WTC11 (cell line): ENCODE results near the gene PRR30. TPM values are rescaled to one million over a fixed set of nuclear protein-coding genes. Genes with fewer than 3 reads are reported as not detected.

ENCODE experiments used
- ATAC-seq: fragments of 200-7000 bp; cut with Tn5 transposase; 2 replicates; pipeline ENCODE4 v1.10.0; 2021; ENCODE audit warnings: mild to moderate bottlenecking, moderate library complexity
- CTCF ChIA-PET: fragments of 300-600 bp; sonication (Branson Sonifier 250); formaldehyde crosslinking; loops from one replicate; lab custom pipeline; 2021; ENCODE audit warnings: antibody characterized with exemption; lab: Charles Lee
- POLR2A ChIA-PET: fragments of 350-600 bp; sonication (Branson Sonifier 250); formaldehyde crosslinking; loops from one replicate; lab custom pipeline; 2021; ENCODE audit warnings: antibody characterized with exemption; lab: Charles Lee
- DNase-seq: peaks from one replicate; pipeline ENCODE4 v3.0.0; 2021; ENCODE audit warnings: low spot score
- H3K27ac Mint-ChIP-seq: 2 replicates; pipeline ENCODE4 v1.8.0; 2021; ENCODE audit warnings: mixed read lengths
- H3K27me3 Mint-ChIP-seq: 2 replicates; pipeline ENCODE4 v1.8.0; 2021; ENCODE audit warnings: low read depth, mild to moderate bottlenecking, moderate library complexity, mixed read lengths
- H3K36me3 Mint-ChIP-seq: 2 replicates; pipeline ENCODE4 v1.8.0; 2021; ENCODE audit warnings: mixed read lengths
- H3K4me1 Mint-ChIP-seq: 2 replicates; pipeline ENCODE4 v1.8.0; 2022; ENCODE audit warnings: mixed read lengths
- H3K4me3 Mint-ChIP-seq: 2 replicates; pipeline ENCODE4 v1.8.0; 2021; ENCODE audit warnings: mild to moderate bottlenecking, moderate library complexity, mixed read lengths
- H3K9me3 Mint-ChIP-seq: 2 replicates; pipeline ENCODE4 v1.8.0; 2021; ENCODE audit warnings: mixed read lengths
- ATF2 ChIP-seq: sonication (generic); formaldehyde crosslinking; IDR thresholded peaks from 2 replicates; pipeline ENCODE4 v1.8.1; 2022; ENCODE audit warnings: low read depth, missing genetic modification reagents, borderline replicate concordance
- ATF6 ChIP-seq: sonication (generic); formaldehyde crosslinking; IDR thresholded peaks from 2 replicates; pipeline ENCODE4 v1.8.1; 2023; ENCODE audit warnings: mild to moderate bottlenecking, missing genetic modification reagents
- JUN ChIP-seq: sonication (generic); formaldehyde crosslinking; IDR thresholded peaks from 2 replicates; pipeline ENCODE4 v1.8.0; 2023; ENCODE audit warnings: mild to moderate bottlenecking, missing genetic modification reagents
- KAT7 ChIP-seq: sonication (generic); formaldehyde crosslinking; IDR thresholded peaks from 2 replicates; pipeline ENCODE4 v1.8.1; 2023; ENCODE audit warnings: missing genetic modification reagents, mild to moderate bottlenecking, borderline replicate concordance
- MXD4 ChIP-seq: fragments of 250-450 bp; sonication (Bioruptor Pico); IDR thresholded peaks from 2 replicates; pipeline ENCODE4 v1.8.0; 2021; ENCODE audit warnings: mild to moderate bottlenecking, moderate library complexity, borderline replicate concordance
- NFATC4 ChIP-seq: fragments of 250-450 bp; sonication (Bioruptor Pico); IDR thresholded peaks from 2 replicates; pipeline ENCODE4 v1.9.0; 2021; ENCODE audit warnings: mild to moderate bottlenecking
- NFYB ChIP-seq: sonication (generic); formaldehyde crosslinking; conservative IDR thresholded peaks from 2 replicates; pipeline ENCODE4 v1.8.0; 2022; ENCODE audit warnings: low read depth, missing genetic modification reagents
- RELA ChIP-seq: sonication (generic); formaldehyde crosslinking; IDR thresholded peaks from 2 replicates; pipeline ENCODE4 v1.8.1; 2022; ENCODE audit warnings: missing genetic modification reagents, mild to moderate bottlenecking, borderline replicate concordance
- SP1 ChIP-seq: sonication (generic); formaldehyde crosslinking; conservative IDR thresholded peaks from 2 replicates; pipeline ENCODE4 v1.8.1; 2022; ENCODE audit warnings: missing genetic modification reagents
- ZBTB21 ChIP-seq: sonication (generic); formaldehyde crosslinking; IDR thresholded peaks from 2 replicates; pipeline ENCODE4 v1.8.1; 2023; ENCODE audit warnings: mild to moderate bottlenecking, missing genetic modification reagents, borderline replicate concordance
- ZNF138 ChIP-seq: sonication (generic); formaldehyde crosslinking; conservative IDR thresholded peaks from 2 replicates; pipeline ENCODE4 v1.8.1; 2022; ENCODE audit warnings: mild to moderate bottlenecking, moderate library complexity, missing genetic modification reagents
- ZNF425 ChIP-seq: fragments of 250-450 bp; sonication (Bioruptor Pico); conservative IDR thresholded peaks from 2 replicates; pipeline ENCODE4 v1.9.0; 2021; ENCODE audit warnings: mild to moderate bottlenecking
- total RNA-seq: library from RNA; stranded (reverse); gene quantifications from 3 replicates; pipeline ENCODE4 v1.2.3, GENCODE V29; 2021
- TF ChIP-seq, protein P1 (sequence below): sonication (generic); formaldehyde crosslinking; conservative IDR thresholded peaks from 2 replicates; pipeline ENCODE4 v1.8.1; 2022; ENCODE audit warnings: mild to moderate bottlenecking, missing genetic modification reagents
- TF ChIP-seq, protein P2 (sequence below): sonication (generic); formaldehyde crosslinking; IDR thresholded peaks from 2 replicates; pipeline ENCODE4 v1.8.1; 2022; ENCODE audit warnings: mild to moderate bottlenecking, missing genetic modification reagents, moderate library complexity, borderline replicate concordance
- TF ChIP-seq, protein P3 (sequence below): fragments of 250-450 bp; sonication (Bioruptor Pico); IDR thresholded peaks from 2 replicates; pipeline ENCODE4 v1.9.0; 2021; ENCODE audit warnings: mild to moderate bottlenecking
- TF ChIP-seq, protein P4 (sequence below): sonication (generic); formaldehyde crosslinking; IDR thresholded peaks from 2 replicates; pipeline ENCODE4 v1.8.0; 2022; ENCODE audit warnings: mild to moderate bottlenecking, missing genetic modification reagents
- TF ChIP-seq, protein P5 (sequence below): fragments of 250-450 bp; sonication (Bioruptor Pico); IDR thresholded peaks from 2 replicates; pipeline ENCODE4 v1.8.0; 2021; ENCODE audit warnings: mild to moderate bottlenecking
- TF ChIP-seq, protein P6 (sequence below): fragments of 250-450 bp; sonication (Bioruptor Pico); IDR thresholded peaks from 2 replicates; pipeline ENCODE4 v1.9.0; 2021; ENCODE audit warnings: mild to moderate bottlenecking, borderline replicate concordance
- TF ChIP-seq, protein P7 (sequence below): sonication (generic); formaldehyde crosslinking; IDR thresholded peaks from 2 replicates; pipeline ENCODE4 v1.8.0; 2023; ENCODE audit warnings: missing genetic modification reagents

Gene PRR30
- total RNA-seq, 1 experiment from 2014 or later, result not detected

- POLR2A ChIA-PET, result no interaction called here
- H3K27me3 Mint-ChIP-seq, result 0 out of 2 replicates have a peak, but pooled peaks cover 7% of the 10 kb centered on the region
- H3K4me3 Mint-ChIP-seq, result no peak overlapping the region
- ATAC-seq (no peak), DNase-seq (no peak)
- H3K27ac Mint-ChIP-seq, result no peak overlapping the region
- no peaks in the 10 kb centered on the region for H3K4me1 Mint-ChIP-seq
- no peaks in the 10 kb centered on the region for H3K36me3 Mint-ChIP-seq
- no peaks in the 10 kb centered on the region for H3K9me3 Mint-ChIP-seq
- TF ChIP-seq ATF6, result no peak
- TF ChIP-seq SP1 (CRISPR knock-in tag), result no peak
- TF ChIP-seq, protein P1, sequence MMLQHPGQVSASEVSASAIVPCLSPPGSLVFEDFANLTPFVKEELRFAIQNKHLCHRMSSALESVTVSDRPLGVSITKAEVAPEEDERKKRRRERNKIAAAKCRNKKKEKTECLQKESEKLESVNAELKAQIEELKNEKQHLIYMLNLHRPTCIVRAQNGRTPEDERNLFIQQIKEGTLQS (CRISPR knock-in tag), result no peak
- TF ChIP-seq, protein P2, sequence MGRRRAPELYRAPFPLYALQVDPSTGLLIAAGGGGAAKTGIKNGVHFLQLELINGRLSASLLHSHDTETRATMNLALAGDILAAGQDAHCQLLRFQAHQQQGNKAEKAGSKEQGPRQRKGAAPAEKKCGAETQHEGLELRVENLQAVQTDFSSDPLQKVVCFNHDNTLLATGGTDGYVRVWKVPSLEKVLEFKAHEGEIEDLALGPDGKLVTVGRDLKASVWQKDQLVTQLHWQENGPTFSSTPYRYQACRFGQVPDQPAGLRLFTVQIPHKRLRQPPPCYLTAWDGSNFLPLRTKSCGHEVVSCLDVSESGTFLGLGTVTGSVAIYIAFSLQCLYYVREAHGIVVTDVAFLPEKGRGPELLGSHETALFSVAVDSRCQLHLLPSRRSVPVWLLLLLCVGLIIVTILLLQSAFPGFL (CRISPR knock-in tag), result no peak
- no peak for TF ChIP-seq KAT7
- TF ChIP-seq NFYB (CRISPR knock-in tag), result no peak
- TF ChIP-seq, protein P3, sequence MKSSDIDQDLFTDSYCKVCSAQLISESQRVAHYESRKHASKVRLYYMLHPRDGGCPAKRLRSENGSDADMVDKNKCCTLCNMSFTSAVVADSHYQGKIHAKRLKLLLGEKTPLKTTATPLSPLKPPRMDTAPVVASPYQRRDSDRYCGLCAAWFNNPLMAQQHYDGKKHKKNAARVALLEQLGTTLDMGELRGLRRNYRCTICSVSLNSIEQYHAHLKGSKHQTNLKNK (CRISPR knock-in tag), result no peak
- TF ChIP-seq, protein P4, sequence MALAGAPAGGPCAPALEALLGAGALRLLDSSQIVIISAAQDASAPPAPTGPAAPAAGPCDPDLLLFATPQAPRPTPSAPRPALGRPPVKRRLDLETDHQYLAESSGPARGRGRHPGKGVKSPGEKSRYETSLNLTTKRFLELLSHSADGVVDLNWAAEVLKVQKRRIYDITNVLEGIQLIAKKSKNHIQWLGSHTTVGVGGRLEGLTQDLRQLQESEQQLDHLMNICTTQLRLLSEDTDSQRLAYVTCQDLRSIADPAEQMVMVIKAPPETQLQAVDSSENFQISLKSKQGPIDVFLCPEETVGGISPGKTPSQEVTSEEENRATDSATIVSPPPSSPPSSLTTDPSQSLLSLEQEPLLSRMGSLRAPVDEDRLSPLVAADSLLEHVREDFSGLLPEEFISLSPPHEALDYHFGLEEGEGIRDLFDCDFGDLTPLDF, result no peak
- TF ChIP-seq NFATC4 (CRISPR knock-in tag), result no peak
- no peak for TF ChIP-seq ZNF138 (CRISPR knock-in tag)
- CTCF ChIA-PET, result interaction anchor here (1.3 to 2.5 kb wide), 3 partner anchors 12 to 147 kb away, joined by 3 to 9 read pairs (median 7); partner anchors contain the start of gene PREB
Observed at GRCh38 chr2:27145682-27146081, 6.5 kb upstream of the PRR30 start.

DNA sequence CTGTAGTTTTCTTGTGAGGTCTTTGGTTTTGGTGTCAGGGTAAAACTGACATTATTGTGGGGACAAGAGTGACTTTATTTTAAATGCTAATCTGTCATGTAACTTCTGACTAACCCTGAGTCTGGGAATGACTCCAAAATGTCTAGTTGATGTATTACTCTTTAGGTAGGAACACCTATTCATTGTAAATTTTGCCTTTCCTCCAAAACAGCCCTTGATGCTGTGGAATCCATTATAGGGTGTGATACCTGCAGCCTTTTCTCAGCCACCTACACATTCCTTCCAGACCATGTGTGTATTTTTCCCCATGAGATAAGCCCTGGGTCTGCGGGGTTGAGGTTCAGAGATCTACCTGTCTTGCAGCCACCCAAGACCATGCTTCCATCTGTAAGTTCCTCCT lies 4.1 kb upstream of the PRR30 start:
- POLR2A ChIA-PET, result no interaction called here
- CTCF ChIA-PET, result no interaction called here
- peaks cover 8% of the 10 kb centered on the region; the same call in 1 of the 2 replicates for H3K27me3 Mint-ChIP-seq
- H3K9me3 Mint-ChIP-seq, result no peaks in the 10 kb centered on the region
- DNase-seq, result no peak
- no peak overlapping the region for H3K27ac Mint-ChIP-seq
- H3K4me1 Mint-ChIP-seq, result no peaks in the 10 kb centered on the region
- H3K36me3 Mint-ChIP-seq, result no peaks in the 10 kb centered on the region
- no peak overlapping the region for H3K4me3 Mint-ChIP-seq
- ATAC-seq, result no peak
- TF ChIP-seq JUN (CRISPR knock-in tag), result no peak
- TF ChIP-seq, protein P5, sequence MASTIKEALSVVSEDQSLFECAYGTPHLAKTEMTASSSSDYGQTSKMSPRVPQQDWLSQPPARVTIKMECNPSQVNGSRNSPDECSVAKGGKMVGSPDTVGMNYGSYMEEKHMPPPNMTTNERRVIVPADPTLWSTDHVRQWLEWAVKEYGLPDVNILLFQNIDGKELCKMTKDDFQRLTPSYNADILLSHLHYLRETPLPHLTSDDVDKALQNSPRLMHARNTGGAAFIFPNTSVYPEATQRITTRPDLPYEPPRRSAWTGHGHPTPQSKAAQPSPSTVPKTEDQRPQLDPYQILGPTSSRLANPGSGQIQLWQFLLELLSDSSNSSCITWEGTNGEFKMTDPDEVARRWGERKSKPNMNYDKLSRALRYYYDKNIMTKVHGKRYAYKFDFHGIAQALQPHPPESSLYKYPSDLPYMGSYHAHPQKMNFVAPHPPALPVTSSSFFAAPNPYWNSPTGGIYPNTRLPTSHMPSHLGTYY (CRISPR knock-in tag), result no peak
- TF ChIP-seq ZBTB21, result no peak
- no peak for TF ChIP-seq ATF2
- no peak for TF ChIP-seq ZNF425 (CRISPR knock-in tag)
- no peak for TF ChIP-seq RELA (CRISPR knock-in tag)
- TF ChIP-seq, protein P6, sequence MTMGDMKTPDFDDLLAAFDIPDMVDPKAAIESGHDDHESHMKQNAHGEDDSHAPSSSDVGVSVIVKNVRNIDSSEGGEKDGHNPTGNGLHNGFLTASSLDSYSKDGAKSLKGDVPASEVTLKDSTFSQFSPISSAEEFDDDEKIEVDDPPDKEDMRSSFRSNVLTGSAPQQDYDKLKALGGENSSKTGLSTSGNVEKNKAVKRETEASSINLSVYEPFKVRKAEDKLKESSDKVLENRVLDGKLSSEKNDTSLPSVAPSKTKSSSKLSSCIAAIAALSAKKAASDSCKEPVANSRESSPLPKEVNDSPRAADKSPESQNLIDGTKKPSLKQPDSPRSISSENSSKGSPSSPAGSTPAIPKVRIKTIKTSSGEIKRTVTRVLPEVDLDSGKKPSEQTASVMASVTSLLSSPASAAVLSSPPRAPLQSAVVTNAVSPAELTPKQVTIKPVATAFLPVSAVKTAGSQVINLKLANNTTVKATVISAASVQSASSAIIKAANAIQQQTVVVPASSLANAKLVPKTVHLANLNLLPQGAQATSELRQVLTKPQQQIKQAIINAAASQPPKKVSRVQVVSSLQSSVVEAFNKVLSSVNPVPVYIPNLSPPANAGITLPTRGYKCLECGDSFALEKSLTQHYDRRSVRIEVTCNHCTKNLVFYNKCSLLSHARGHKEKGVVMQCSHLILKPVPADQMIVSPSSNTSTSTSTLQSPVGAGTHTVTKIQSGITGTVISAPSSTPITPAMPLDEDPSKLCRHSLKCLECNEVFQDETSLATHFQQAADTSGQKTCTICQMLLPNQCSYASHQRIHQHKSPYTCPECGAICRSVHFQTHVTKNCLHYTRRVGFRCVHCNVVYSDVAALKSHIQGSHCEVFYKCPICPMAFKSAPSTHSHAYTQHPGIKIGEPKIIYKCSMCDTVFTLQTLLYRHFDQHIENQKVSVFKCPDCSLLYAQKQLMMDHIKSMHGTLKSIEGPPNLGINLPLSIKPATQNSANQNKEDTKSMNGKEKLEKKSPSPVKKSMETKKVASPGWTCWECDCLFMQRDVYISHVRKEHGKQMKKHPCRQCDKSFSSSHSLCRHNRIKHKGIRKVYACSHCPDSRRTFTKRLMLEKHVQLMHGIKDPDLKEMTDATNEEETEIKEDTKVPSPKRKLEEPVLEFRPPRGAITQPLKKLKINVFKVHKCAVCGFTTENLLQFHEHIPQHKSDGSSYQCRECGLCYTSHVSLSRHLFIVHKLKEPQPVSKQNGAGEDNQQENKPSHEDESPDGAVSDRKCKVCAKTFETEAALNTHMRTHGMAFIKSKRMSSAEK, result no peak
- TF ChIP-seq, protein P7, sequence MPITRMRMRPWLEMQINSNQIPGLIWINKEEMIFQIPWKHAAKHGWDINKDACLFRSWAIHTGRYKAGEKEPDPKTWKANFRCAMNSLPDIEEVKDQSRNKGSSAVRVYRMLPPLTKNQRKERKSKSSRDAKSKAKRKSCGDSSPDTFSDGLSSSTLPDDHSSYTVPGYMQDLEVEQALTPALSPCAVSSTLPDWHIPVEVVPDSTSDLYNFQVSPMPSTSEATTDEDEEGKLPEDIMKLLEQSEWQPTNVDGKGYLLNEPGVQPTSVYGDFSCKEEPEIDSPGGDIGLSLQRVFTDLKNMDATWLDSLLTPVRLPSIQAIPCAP (CRISPR knock-in tag), result no peak
- no peak for TF ChIP-seq MXD4 (CRISPR knock-in tag)
